Tibial artery (tissue), 4 donors: Measurements from ENCODE around the gene TEX261.

Source experiments
- DNase-seq, 2 donors: peaks; one replicate each; pipeline ENCODE4 v3.0.0-alpha.2; 2019
- H3K27ac ChIP-seq, 2 donors: fragments of 200-600 bp; sonication (generic) in 1 of 2; 1 replicate in 1 of 2; 2 replicates in 1 of 2; pipeline ENCODE4 v1.5.1; 2018 to 2019; ENCODE audit warnings: mild to moderate bottlenecking in 1 of 2
- H3K27me3 ChIP-seq, 2 donors: fragments of 200-600 bp; sonication (generic) in 1 of 2; one replicate each; pipeline versions ENCODE4 v1.5.1 to v1.6.0; 2016 to 2019
- H3K36me3 ChIP-seq, 3 donors: fragments of 200-600 bp; sonication (generic) in 2 of 3; one replicate each; pipeline ENCODE4 v1.5.1; 2016 to 2019; ENCODE audit warnings: mild to moderate bottlenecking in 2 of 3
- H3K4me1 ChIP-seq, 4 donors: fragments of 200-600 bp; sonication (generic) in 2 of 4; 1 replicate in 3 of 4; 2 replicates in 1 of 4; pipeline ENCODE4 v1.5.1; 2016 to 2019
- H3K4me3 ChIP-seq, 2 donors: fragments of 200-600 bp; sonication (generic) in 1 of 2; 1 replicate in 1 of 2; 2 replicates in 1 of 2; pipeline ENCODE4 v1.5.1; 2018 to 2019; ENCODE audit warnings: mild to moderate bottlenecking in 2 of 2
- H3K9me3 ChIP-seq, 3 donors: fragments of 200-600 bp; sonication (generic) in 1 of 3; one replicate each; pipeline ENCODE4 v1.5.1; 2016 to 2019
- CTCF ChIP-seq, 2 experiments: fragments of 200-600 bp in 1 of 2; fragments of 450-650 bp in 1 of 2; IDR thresholded peaks; one replicate each; pipeline ENCODE4 v1.5.1; 2017 to 2019; ENCODE audit warnings: antibody characterized with exemption in 2 of 2, mild to moderate bottlenecking in 1 of 2, moderate library complexity in 1 of 2
- intact Hi-C: fragments of 100-400 bp; cut with DNase I; formaldehyde crosslinking; loops from one replicate; pipeline ENCODE4 v1.15.0; 2023; ENCODE audit warnings: low total_unique reads

Gene TEX261

GRCh38 chr2:70956141-70956540, 38.5 kb downstream of the TEX261 start:
- no peaks in the 10 kb centered on the region for H3K36me3 ChIP-seq
- H3K9me3 ChIP-seq, result no peaks in the 10 kb centered on the region
- TF ChIP-seq CTCF (IDR thresholded peaks at IDR 0.05), result no peak
- H3K27me3 ChIP-seq, result peaks cover 0 to 21% of the 10 kb centered on the region in 2 donors
- no peak overlapping the region for H3K4me3 ChIP-seq
- H3K27ac ChIP-seq, result no peak overlapping the region
- DNase-seq, result no peak
- H3K4me1 ChIP-seq, result no peaks in the 10 kb centered on the region
- intact Hi-C loops, result no loop called here

GRCh38 chr2:70954886-70955285, 39.8 kb downstream of the TEX261 start:
- no peaks in the 10 kb centered on the region for H3K9me3 ChIP-seq
- DNase-seq, result peak in 1 of 2 donors; percentile 29
- no peaks in the 10 kb centered on the region for H3K36me3 ChIP-seq
- intact Hi-C loops, result no loop called here
- H3K4me3 ChIP-seq, result no peak overlapping the region
- TF ChIP-seq CTCF (IDR thresholded peaks at IDR 0.05), result no peak
- H3K27me3 ChIP-seq, result peaks cover 0 to 14% of the 10 kb centered on the region in 2 donors
- no peak overlapping the region for H3K27ac ChIP-seq
- no peaks in the 10 kb centered on the region for H3K4me1 ChIP-seq

GRCh38 chr2:70949086-70949485, 45.6 kb downstream of the TEX261 start:
- DNase-seq, result no peak
- Histone ChIP-seq H3K36me3 (no peaks in the 10 kb centered on the region), H3K27ac (no peak overlapping the region), H3K4me1 (peaks cover 0 to 14% (median 6%) of the 10 kb centered on the region in 4 donors), H3K9me3 (no peaks in the 10 kb centered on the region), H3K27me3 (peaks cover 0 to 11% of the 10 kb centered on the region in 2 donors), H3K4me3 (no peak overlapping the region)
- no peak for TF ChIP-seq CTCF (IDR thresholded peaks at IDR 0.05)
- intact Hi-C loops, result loop anchor here (5.0 kb wide), 1 partner anchor 87 kb away; no protein-coding TSS in a partner anchor

- DNase-seq, result peak; percentile 76 to 82
- Histone ChIP-seq H3K4me3 (peak overlapping the region; percentile 31 to 41), H3K36me3 (no peaks in the 10 kb centered on the region), H3K4me1 (peaks cover 0 to 14% (median 6%) of the 10 kb centered on the region in 4 donors), H3K27ac (no peak overlapping the region), H3K9me3 (no peaks in the 10 kb centered on the region), H3K27me3 (peaks cover 0 to 11% of the 10 kb centered on the region in 2 donors)
- intact Hi-C loops, result loop anchor here (5.0 kb wide), 1 partner anchor 86 kb away; no protein-coding TSS in a partner anchor
- peak; percentile 79 to 85 for TF ChIP-seq CTCF (IDR thresholded peaks at IDR 0.05)
Measured at GRCh38 chr2:70948337-70949003, 46.2 kb downstream of the TEX261 start.

- no peak for TF ChIP-seq CTCF (IDR thresholded peaks at IDR 0.05)
- H3K4me3 ChIP-seq, result peak overlapping the region in 1 of 2 donors; percentile 41
Measured at GRCh38 chr2:70947556-70948184, 47.0 kb downstream of the TEX261 start.

More at GRCh38 chr2:70947556-70948184, 47.0 kb downstream of the TEX261 start:
- Histone ChIP-seq H3K27ac (no peak overlapping the region), H3K36me3 (no peaks in the 10 kb centered on the region), H3K27me3 (peaks cover 0 to 11% of the 10 kb centered on the region in 2 donors), H3K4me1 (peaks cover 0 to 14% (median 6%) of the 10 kb centered on the region in 4 donors), H3K9me3 (no peaks in the 10 kb centered on the region)
- DNase-seq, result peak in 1 of 2 donors; percentile 34
- intact Hi-C loops, result loop anchor here (5.0 kb wide), 1 partner anchor 85 kb away; no protein-coding TSS in a partner anchor
